ENCODE data around the gene PRDX2.
"Not testable (repeated sequence)": the region's sequence is repeated elsewhere in the genome, so short reads cannot be mapped to it uniquely, and the experiment has no call there.

Gene PRDX2

DNA sequence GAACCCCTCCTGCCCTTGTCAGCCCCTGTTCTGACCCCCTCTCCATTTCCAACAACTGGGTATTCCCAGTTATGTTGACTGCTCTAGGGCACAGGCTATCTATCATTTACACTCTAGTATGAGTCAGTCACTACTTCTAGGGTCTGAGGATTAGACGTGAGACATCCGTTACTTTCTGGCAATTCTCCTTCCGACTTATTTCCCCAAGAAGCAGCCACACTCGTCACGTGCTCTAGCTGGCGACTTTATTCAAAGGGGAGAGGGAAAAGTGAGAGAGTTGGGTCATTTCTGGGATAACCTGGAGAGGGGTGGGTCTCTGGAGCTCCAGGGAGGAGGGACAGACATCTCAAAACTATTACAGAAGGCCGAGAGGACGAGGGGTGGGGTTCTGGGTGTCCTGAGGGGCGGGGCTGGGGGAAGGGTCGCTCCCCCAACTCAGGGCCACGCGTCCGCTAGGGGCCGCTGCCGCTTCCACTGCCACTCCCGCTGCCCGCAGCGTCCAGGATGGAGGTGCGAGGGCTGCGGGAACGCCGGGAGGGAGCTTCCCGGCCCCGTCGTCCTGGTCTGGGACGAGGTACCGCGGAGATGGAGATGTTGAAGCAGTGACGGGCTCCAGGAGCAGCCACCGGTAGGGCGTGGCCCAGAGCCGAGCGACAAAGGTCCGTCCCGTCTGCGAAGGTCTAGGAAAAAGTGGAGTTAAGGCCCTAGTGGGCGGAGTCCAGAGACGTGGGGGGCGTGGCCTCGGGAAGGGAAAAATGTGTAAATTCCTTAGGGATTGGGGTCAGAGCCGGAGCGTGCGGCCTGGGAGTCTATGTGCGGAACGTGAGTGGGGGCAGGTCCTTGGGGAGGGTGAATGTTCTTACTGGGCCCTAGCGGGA lies 23.9 kb upstream of the PRDX2 start:
- DNase-seq, result peak; percentile 65

DNA sequence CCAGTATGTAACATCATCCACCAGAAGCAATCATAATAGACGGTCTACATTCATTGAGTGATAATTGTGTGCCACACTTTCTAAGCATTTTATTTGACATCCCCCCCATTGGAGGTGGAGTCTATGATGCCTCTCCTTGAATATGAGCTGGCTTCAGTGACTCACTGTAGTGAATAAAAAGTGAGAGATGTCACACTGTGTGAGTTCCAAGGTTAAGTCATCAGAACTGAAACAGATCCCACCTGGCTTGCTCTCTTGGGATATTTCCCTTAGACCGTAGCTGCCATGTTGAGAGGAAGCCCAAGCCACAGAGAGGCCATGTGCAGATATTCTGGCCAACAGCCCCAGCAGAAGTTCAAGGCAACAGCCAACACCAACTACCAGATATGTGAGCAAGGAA lies 20.2 kb upstream of the PRDX2 start:
- DNase-seq, result no peak

DNA sequence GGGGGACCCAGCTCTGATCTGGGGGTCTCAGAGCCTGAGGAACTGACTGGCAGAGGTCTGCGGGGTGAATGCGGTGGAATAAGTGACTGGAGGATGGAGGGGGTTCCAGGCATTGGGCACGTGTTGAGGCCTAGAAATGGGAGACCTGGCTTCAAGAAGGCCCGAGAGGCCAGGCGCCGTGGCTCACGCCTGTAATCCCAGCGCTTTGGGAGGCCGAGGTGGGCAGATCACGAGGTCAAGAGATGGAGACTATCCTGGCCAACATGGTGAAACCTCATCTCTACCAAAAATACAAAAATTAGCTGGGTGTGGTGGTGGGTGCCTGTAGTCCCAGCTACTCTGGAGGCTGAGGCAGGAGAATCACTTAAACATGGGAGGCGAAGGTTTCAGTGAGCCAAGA lies 16.2 kb upstream of the PRDX2 start:
- DNase-seq, result not testable (repeated sequence)

DNA sequence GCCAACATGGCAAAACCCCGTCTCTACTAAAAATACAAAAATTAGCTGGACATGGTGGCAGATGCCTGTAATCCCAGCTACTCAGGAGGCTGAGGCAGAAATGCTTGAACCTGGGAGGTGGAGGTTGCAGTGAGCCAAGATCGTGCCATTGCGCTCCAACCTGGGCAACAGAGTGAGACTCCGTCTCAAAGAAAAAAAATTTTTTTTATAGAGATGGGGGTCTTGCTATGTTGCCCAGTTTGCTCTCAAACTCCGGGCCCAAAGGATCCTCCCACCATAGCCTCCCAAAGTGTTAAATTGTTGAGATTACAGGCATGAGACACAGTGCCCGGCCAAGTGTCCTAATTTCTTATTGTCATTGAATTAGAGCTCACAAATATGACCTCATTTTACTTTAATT lies 15.6 kb upstream of the PRDX2 start:
- DNase-seq, result not testable (repeated sequence)

DNA sequence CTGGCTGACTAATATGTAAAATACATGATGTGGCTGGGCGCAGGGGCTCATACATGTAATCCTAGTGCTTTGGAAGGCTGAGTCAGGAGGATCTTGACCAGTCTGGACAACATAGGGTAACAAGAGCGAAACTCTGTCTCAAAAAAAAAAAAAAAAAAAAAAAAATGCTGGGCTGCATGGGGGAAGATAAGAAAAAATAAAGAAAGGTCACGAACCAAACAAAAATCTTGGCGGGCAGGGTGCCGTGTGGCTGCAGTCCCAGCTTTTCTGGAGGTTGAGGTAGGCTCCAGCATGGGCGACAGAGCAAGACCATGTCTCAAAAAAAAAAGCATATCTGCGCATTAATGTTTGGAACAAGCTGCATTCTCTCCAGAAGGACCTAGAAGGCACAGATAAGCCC lies 13.5 kb upstream of the PRDX2 start:
- DNase-seq, result no peak

DNA sequence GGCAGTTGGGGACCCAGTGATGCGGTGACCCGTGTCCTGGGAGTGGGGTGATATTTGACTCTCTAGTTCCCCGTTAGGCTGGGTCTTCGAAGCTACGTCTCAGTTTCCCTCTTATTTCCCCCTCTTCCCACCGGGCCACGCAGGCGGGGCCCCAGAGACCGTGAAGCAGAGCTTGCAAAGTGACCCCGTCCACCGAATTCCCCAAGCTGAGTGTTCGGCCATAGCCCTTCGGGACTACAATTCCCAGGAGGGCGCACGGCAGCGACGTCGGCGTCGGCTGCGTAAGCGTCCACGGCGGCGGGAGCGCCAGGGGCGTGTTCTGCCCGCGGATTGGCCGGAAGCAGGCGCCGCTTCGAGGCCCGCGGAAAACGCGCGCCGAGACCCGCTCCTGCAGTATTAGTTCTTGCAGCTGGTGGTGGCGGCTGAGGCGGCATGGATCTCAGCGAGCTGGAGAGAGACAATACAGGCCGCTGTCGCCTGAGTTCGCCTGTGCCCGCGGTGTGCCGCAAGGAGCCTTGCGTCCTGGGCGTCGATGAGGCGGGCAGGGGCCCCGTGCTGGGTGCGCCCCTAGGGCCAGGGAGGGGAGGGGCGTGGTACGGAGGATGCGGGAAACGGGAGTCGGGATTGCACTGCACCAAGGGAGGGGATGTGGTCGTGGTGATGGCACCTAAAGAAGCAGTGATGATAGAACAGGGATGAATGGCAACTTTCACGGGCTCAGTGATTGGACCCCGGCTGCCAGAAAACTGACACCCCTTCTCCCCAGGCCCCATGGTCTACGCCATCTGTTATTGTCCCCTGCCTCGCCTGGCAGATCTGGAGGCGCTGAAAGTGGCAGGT lies 4.9 kb upstream of the PRDX2 start, which contains the start of gene RNASEH2A:
Gene RNASEH2A (plus strand): TSS at position 343 of the 840 bp plus-strand sequence. CDS start 90 bp downstream, at position 433.
- DNase-seq, result peak; percentile 96

DNA sequence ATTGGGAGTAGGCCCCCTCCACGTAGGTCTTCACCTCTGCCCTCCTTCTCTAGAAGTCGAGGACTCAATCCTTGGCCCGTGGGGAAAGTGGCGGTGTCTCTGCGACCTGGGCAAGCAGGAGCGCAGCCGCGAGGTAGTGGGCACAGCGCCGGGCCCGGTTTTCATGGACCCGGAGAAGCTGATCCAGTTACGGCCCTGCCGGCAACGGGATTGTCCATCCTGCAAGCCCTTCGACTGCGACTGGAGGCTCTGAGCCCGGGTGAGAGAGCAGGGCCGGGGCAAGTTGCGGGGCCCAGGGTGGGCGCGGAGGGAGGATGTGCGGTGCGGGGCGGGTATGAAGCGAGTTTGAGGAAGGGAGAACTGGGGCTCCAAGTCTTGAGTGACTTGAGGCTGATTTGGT lies 2.5 kb upstream of the PRDX2 start:
- no peak for DNase-seq

DNA sequence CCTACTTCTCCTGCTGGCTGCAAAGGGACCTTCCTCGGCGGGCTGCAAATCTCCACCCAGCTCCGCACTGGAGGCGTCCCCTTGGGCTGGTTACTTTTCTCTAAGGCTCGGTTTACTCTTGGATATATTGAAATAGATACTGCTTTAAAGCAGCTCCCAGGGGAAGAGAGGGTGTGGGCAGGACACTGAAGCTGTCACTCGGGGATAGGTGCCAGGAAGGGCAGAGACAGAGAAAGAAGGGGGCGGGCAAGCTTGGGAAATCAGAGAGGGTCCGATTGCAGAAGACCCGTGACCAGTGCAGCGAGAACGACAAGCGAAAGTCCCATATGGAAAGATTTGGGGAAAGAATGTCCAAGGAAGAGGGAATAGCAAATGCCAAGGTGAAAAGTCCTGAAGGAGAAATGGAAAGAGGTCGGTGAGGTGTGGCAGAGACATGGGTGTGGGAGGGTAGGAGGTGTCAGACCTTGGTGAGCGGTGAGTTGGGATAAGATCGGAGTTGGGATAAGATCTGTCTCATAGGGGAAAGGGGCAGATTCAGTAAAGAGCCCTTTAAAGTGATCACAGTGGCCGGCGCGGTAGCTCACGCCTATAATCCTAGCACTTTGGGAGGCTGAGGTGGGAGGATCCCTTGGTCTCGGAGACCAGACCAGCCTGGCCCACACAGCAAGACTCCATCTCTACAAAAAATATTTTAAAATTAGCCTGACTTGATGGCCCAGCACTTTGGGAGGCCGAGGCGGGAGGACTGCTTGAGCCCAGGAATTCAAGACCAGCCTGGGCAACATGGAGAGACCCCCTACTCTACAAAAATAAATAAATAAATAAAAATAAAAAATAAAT lies 887 bp upstream of the PRDX2 start:
- no peak for DNase-seq

DNA sequence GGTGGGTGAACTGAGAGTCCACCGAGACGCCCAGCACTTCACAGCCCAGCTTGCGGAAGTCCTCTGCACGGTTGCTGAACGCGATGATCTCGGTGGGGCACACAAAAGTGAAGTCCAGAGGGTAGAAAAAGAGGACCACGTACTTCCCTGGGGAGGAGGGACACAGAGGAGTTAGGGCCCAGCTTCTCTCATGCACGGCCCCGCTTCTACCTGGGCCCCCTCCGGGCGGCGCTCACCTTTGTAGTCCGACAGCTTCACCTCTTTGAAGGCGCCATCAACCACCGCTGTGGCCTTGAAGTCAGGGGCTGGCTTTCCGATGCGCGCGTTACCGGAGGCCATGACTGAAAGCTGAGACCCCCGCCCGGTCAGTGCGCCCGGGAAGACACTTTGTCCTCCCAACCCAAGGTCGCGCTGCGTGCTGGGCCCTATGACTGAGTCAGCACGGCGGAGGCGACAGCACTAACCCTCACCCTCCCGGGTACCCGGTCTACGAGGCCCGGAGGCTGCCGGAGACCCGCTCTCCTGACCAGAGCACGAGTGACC lies 606 bp downstream of the PRDX2 start:
- DNase-seq, result peak; percentile 37

DNA sequence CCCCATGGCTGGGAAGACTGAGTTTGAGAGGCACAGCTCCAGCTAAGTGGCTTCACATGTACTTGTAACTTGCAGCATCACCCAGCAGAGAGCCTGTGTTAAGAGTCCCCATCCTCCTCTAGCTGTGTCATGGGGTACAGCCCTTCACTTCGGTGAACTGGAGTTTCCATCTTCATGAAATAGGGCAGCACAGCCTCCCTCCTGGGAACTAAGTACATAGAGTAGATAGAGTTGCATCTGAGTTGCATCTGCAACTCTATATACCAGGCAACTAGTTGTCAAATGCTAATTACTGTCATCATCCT lies 1.2 kb downstream of the PRDX2 start:
- DNase-seq, result no peak

DNA sequence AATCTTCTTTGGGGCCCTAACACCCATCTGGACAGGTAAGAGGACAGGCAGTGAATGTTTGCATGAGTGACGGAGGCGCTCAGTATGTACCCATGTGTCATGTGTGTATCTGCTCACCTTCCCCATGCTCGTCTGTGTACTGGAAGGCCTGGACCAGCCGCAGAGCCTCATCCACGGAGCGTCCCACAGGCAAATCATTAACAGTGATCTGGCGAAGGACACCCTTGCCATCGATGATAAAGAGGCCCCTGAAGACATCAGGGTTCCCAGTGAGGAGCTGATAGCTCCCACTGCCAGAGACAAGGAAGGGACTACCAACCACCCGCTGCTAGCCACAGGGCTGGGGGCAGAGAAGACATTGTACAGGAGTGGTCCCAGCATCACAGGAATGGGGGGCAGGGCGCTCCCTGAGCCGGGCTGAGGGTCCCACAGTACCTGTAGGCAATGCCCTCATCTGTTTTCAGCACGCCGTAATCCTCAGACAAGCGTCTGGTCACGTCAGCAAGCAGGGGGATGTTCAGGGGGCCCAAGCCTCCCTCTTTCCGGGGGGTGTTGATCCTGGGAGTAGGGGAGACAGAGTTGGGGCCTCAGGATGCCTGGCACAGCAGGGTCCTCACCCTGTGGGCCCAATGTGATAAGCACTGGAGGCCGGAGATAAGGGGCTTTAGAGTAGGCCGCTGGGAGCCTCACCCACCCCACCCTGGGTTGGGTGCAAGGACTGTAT lies 1.7 kb downstream of the PRDX2 start:
- peak; percentile 66 for DNase-seq

DNA sequence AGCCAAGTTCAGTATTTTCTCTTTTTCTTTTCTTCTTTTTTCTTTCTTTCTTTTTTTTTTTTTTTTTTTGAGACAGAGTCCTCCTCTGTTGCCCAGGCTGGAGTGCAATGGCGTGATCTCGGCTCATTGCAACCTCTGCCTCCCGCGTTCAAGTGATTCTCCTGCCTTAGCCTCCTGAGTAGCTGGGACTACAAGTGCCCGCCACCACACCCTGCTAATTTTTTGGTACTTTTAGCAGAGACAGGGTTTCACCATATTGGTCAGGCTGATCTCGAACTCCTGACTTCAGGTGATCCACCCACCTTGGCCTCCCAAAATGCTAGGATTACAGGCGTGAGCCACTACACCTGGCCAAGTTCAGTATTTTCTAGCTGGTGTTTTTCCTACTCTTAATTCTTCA lies 4.0 kb downstream of the PRDX2 start:
- not testable (repeated sequence) for DNase-seq

DNA sequence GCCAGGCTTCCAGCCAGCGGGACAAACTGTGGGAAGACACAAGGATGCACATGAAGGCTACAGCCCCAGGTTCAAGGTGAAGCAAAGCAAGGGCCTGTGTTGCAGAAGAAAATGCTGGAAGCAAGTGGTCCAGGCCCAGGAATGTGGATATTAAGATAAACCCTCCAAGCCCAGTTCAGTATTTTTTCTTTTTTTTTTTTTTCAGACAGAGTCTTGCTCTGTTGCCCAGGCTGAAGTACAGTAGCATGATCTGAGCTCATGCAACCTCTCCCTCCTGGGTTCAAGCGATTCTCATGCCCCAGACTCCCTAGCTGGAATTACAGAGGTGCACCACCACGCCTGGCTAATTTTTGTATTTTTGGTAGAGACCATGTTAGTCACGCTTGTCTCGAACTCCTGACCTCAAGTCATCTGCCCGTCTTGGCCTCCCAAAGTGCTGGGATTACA lies 4.4 kb downstream of the PRDX2 start:
- DNase-seq, result no peak

DNA sequence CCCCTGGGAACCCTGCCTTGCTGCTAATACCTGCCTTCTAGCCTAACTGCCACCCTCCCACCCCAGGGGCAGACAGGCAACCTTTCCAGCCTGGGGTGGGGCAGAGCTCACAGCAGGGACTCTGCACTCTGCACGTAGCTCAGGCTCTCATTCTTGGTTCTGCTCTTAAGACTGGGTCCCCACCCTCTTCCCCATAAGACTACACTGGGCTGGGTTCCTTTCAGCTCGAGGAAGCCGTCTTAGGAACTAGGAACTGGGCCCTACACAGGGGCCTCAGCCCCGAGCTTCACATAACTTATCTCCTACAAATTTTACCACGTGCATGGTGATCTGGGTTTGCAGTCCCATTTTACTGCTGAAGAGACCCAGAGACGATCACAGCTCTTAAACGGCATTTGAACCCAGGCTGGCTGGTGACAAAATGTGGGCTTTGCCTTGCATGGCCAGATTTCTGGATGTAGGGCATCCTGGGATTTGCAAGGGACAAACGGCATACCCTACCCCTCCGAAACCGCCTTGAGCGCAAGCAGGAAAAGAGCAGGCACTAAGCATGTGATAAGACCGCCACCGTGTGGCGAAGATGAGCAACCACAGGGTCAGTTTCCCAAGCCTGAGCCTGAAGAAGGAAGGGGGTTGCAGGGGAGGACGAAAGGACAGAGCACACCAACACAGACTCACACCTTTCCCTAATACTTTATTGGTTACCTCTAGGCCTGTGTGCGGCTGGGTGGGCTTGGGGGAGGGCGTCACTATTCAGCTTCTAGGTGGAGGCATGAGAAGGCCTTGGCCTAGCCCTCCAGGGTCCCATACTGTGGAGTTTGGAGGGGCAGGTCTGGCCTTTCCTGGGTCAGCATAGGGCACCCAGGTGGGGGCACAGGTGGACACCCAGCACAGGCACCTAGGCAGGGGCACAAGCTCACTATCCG lies 5.2 kb downstream of the PRDX2 start:
- DNase-seq, result peak; percentile 92

DNA sequence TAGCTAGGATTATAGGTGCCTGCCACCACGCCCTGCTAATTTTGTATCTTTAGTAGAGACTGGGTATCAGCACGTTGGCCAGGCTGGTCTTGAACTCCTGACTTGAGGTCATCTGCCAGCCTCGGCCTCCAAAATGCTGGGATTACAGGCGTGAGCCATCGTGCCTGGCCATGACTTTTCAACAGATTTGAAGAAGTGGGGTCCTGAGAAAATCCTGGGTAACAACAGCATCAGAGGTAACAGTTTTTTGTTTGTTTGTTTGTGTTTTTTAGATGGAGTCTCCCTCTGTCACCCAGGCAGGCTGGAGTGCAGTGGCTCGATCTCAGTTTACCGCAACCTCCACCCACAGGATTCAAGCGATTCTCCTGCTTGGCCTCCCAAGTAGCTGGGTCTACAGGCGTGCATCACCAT lies 6.6 kb downstream of the PRDX2 start:
- no peak for DNase-seq

DNA sequence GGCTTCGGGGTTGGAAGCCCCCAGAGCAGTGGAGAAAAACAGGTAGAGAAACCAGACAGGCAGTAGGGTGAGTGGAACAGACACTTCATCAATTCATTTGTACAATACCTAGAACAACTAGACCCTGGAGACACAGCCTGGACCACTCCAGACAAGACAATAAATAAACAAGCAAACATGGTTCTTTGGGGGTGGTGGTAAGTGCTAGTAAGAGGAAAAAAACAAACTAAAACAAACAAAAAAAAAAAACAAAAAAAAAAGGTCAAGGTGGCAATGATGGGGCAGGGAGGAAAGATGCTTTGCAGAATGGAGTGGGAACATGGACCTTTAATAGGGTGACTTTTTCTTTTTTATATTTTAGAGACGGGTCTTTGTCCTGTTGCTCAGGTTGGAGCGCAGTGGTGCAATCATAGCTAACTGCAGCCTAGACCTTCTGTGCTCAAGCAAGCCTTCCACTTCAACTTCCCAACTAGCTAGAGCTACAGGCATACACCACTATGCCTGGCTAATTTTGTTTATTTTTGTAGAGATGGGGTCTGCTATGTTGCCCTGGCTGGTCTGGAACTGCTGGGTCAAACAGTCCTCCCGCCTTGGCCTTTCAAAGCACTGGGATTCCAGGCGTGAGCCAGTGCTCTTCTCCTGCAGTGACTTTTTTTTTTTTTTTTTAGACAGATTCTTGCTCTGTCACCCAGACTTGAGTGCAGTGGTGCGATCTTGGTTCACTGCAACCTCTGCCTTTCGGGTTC lies 7.2 kb downstream of the PRDX2 start:
- peak; percentile 29 for DNase-seq

DNA sequence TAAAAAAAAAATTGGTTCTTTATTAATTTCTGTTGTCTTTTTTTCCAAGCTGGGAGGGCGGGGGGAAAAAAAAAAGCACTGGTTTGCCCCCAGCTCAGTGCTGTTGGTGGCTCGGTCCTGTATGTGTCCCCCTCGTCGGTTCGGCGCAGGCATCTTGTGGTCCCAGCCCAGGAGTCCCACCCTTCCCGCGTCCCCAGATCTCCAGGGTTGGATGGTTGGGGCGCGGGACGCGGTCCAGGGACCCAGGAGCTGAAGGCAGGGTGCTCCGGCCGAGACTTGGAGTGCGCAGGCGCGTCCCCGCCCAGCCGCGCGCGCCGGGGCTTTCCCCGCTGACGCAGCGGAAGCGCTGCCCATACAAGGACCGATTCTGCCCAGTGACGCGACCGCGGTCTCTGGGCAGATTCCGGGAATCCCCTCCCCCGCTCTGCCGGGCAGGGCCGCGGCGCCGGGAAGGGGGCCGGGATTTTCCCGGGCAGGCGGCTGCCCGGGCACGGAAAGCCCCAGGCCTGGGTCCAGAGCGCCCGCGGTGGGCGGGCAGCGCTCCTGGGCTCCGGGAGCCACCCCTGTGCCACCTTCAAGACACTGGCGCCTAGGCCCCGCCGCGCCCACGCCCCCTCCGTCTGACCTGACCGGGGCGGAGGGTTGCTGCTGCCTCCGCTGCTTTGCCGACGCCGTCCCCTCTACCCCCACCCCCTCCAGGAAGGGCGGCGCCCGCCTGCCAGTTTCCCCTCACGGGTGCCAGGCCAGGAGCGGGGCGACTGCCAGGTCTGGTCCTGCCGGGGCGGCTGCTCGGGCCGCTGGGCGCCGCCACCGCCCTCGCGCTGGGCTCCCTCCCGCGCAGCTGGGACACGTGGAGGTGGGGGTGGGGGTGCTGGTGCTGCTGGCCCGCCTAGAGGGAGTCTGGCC lies 8.1 kb downstream of the PRDX2 start:
- DNase-seq, result peak; percentile 95

DNA sequence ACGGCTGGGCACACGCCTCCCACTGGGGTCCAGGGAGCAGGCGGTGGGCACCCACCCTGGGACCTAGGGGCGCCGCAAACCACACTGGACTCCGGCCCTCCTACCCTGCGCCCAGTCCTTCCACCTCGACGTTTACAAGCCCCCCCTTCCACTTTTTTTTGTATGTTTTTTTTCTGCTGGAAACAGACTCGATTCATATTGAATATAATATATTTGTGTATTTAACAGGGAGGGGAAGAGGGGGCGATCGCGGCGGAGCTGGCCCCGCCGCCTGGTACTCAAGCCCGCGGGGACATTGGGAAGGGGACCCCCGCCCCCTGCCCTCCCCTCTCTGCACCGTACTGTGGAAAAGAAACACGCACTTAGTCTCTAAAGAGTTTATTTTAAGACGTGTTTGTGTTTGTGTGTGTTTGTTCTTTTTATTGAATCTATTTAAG lies 8.7 kb downstream of the PRDX2 start:
- DNase-seq, result peak; percentile 32
